Panc1 (cell line): ENCODE data around the gene SLC18B1.

ENCODE experiments used
- POLR2AphosphoS5 ChIP-seq: IDR thresholded peaks from 2 replicates; pipeline ENCODE4 v1.6.1; 2012; ENCODE audit warnings: mild to moderate bottlenecking, low read depth, low read length, moderate library complexity
- SIN3A ChIP-seq: IDR thresholded peaks from 2 replicates; pipeline ENCODE4 v1.6.1; 2012; ENCODE audit warnings: low read depth, mild to moderate bottlenecking, low read length, moderate library complexity, borderline replicate concordance; ENCODE audit not compliant: insufficient read depth
- TCF7L2 ChIP-seq: IDR thresholded peaks from 2 replicates; pipeline ENCODE4 v1.6.1; 2011; ENCODE audit warnings: mild to moderate bottlenecking, low read depth, low read length, inconsistent platforms
- TF ChIP-seq, protein P1 (sequence below): fragments of 450-650 bp; IDR thresholded peaks from 2 replicates; pipeline ENCODE4 v1.5.1; 2017; ENCODE audit warnings: mild to moderate bottlenecking
- TF ChIP-seq, protein P2 (sequence below), 2 experiments: IDR thresholded peaks; 2 replicates each; pipeline ENCODE4 v1.6.1; 2011 to 2012; ENCODE audit warnings: low read depth in 2 of 2, control low read depth in 1 of 2, low read length in 1 of 2, mild to moderate bottlenecking in 1 of 2, moderate library complexity in 1 of 2; ENCODE audit not compliant: insufficient read depth in 1 of 2

DNA sequence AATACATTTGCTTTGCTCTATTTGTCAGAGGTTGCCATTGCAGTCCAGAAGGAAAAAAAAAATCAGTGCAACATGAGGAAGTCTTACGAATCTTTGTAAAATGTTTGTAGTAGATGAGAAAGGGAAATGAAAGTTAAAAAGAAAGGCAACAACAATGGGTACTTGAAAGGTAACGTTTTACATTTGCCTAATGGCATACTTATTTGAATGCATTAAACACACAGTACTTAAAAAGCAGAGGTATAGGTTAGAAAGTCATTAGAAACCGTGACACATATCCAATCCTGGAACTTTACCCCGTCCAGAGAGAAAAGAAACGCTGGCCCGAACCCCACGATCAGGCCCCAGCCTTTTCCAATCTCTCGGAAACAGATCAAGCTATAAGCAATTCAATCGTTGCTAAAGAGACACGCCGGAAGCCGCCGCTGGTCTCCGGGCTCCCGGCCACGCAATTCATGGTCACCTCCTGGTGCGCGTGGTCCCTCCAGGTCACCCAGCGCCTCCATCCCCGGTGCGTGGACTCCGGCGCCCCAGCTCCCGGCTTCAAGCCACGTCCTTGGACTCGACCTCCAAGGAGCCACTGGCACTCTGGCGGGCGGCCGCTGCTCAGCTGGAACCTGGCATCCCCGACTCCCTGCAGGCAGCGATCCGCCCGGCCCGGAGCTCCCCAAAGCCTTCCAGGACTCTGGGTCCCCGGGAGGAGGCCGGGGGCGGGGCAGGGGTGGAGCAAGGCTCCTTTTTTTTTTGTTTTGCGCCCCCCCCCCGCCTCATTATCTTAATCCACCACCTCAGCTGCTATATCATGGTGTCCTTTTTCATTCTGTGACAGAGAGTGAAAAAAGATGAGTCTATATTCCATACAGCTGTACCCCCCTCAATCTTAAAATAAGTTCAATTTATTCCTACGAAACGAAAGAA lies at the start of gene SLC18B1:
- TF ChIP-seq, protein P1, sequence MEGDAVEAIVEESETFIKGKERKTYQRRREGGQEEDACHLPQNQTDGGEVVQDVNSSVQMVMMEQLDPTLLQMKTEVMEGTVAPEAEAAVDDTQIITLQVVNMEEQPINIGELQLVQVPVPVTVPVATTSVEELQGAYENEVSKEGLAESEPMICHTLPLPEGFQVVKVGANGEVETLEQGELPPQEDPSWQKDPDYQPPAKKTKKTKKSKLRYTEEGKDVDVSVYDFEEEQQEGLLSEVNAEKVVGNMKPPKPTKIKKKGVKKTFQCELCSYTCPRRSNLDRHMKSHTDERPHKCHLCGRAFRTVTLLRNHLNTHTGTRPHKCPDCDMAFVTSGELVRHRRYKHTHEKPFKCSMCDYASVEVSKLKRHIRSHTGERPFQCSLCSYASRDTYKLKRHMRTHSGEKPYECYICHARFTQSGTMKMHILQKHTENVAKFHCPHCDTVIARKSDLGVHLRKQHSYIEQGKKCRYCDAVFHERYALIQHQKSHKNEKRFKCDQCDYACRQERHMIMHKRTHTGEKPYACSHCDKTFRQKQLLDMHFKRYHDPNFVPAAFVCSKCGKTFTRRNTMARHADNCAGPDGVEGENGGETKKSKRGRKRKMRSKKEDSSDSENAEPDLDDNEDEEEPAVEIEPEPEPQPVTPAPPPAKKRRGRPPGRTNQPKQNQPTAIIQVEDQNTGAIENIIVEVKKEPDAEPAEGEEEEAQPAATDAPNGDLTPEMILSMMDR = no peak
- TF ChIP-seq, protein P2, sequence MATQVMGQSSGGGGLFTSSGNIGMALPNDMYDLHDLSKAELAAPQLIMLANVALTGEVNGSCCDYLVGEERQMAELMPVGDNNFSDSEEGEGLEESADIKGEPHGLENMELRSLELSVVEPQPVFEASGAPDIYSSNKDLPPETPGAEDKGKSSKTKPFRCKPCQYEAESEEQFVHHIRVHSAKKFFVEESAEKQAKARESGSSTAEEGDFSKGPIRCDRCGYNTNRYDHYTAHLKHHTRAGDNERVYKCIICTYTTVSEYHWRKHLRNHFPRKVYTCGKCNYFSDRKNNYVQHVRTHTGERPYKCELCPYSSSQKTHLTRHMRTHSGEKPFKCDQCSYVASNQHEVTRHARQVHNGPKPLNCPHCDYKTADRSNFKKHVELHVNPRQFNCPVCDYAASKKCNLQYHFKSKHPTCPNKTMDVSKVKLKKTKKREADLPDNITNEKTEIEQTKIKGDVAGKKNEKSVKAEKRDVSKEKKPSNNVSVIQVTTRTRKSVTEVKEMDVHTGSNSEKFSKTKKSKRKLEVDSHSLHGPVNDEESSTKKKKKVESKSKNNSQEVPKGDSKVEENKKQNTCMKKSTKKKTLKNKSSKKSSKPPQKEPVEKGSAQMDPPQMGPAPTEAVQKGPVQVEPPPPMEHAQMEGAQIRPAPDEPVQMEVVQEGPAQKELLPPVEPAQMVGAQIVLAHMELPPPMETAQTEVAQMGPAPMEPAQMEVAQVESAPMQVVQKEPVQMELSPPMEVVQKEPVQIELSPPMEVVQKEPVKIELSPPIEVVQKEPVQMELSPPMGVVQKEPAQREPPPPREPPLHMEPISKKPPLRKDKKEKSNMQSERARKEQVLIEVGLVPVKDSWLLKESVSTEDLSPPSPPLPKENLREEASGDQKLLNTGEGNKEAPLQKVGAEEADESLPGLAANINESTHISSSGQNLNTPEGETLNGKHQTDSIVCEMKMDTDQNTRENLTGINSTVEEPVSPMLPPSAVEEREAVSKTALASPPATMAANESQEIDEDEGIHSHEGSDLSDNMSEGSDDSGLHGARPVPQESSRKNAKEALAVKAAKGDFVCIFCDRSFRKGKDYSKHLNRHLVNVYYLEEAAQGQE (IDR thresholded peaks at IDR 0.05; ENCODE audit: insufficient read depth in 1 of 2, low read depth in 2 of 2, low read length in 1 of 2) = no peak
- no peak for TF ChIP-seq POLR2AphosphoS5
- TF ChIP-seq SIN3A = no peak
- TF ChIP-seq TCF7L2 = no peak
